Measurements from ENCODE around the gene CAMK1.

DNA sequence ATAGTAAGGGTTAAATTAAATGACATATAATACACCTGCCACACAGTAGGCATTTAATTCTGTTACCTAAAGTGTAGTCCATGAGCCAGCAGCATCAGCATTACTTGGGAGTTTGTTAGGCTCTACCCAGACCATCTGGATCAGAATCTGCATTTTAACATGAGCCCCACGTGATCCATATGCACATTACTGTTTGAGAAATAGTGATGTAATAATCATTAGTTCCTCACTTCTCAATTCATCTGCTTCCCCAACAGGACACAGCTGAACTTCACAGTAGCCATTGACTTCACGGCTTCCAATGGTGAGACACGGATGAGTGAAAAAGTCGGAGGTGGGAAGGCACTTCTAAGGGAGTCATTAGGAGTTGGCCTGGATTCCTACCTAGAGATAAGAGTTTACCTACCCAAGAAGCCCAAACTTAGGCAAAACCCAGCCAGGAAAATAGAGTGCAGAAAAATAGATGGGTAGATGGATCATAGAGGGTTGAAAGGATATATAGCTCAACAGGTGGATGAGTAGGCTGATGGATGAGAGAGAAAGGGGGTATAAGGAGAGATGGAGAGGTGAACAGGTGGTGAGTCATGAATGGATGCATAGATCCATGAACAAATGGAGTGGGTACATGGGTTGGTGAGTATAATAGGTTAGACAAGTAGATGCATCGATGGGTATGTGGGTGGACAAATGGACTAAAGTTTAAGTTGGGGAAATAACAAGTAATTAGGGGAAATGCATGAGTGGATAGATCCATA lies 52.8 kb downstream of the CAMK1 start:
- TF ChIP-seq, protein P1, sequence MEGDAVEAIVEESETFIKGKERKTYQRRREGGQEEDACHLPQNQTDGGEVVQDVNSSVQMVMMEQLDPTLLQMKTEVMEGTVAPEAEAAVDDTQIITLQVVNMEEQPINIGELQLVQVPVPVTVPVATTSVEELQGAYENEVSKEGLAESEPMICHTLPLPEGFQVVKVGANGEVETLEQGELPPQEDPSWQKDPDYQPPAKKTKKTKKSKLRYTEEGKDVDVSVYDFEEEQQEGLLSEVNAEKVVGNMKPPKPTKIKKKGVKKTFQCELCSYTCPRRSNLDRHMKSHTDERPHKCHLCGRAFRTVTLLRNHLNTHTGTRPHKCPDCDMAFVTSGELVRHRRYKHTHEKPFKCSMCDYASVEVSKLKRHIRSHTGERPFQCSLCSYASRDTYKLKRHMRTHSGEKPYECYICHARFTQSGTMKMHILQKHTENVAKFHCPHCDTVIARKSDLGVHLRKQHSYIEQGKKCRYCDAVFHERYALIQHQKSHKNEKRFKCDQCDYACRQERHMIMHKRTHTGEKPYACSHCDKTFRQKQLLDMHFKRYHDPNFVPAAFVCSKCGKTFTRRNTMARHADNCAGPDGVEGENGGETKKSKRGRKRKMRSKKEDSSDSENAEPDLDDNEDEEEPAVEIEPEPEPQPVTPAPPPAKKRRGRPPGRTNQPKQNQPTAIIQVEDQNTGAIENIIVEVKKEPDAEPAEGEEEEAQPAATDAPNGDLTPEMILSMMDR (conservative IDR thresholded peaks at IDR 0.05), result no peak
- no peak for TF ChIP-seq EZH2 (IDR thresholded peaks at IDR 0.05; ENCODE audit: low read depth)

Measured in PC-9 (cell line).